Measurements from ENCODE around the gene SLX4IP. TPM values are rescaled to one million over a fixed set of nuclear protein-coding genes. Genes with fewer than 3 reads are reported as not detected.

Gene SLX4IP
- polyA plus RNA-seq, 1 donor = 12.6 TPM

GRCh38 chr20:10465135-10465534 lies 30.0 kb downstream of the SLX4IP start:
- no peak for DNase-seq

- peak; percentile 12 for DNase-seq
Observed at GRCh38 chr20:10466325-10466724, 31.2 kb downstream of the SLX4IP start.

- DNase-seq = no peak
Observed at GRCh38 chr20:10466855-10467254, 31.8 kb downstream of the SLX4IP start.

- no peak for DNase-seq
Observed at GRCh38 chr20:10467681-10468339, 32.7 kb downstream of the SLX4IP start.

- no peak for DNase-seq
Observed at GRCh38 chr20:10468340-10468845, 33.3 kb downstream of the SLX4IP start.

GRCh38 chr20:10469056-10469455 lies 34.0 kb downstream of the SLX4IP start:
- DNase-seq = no peak

- peak; percentile 74 for DNase-seq
Observed at GRCh38 chr20:10469599-10469998, 34.5 kb downstream of the SLX4IP start.

GRCh38 chr20:10470276-10470675 lies 35.2 kb downstream of the SLX4IP start:
- DNase-seq = no peak

GRCh38 chr20:10472871-10473270 lies 37.8 kb downstream of the SLX4IP start:
- no peak for DNase-seq

GRCh38 chr20:10474606-10475184 lies 39.6 kb downstream of the SLX4IP start:
- DNase-seq = no peak

- DNase-seq = no peak
Observed at GRCh38 chr20:10475225-10475624, 40.1 kb downstream of the SLX4IP start.

- no peak for DNase-seq
Observed at GRCh38 chr20:10476319-10476724, 41.2 kb downstream of the SLX4IP start.

- no peak for DNase-seq
Observed at GRCh38 chr20:10478205-10478604, 43.1 kb downstream of the SLX4IP start.

- DNase-seq = no peak
Observed at GRCh38 chr20:10478930-10479329, 43.8 kb downstream of the SLX4IP start.

GRCh38 chr20:10481676-10482075 lies 46.6 kb downstream of the SLX4IP start:
- DNase-seq = no peak

GRCh38 chr20:10483691-10484090 lies 48.6 kb downstream of the SLX4IP start:
- DNase-seq = no peak

- DNase-seq = no peak
Observed at GRCh38 chr20:10487142-10488136, 52.3 kb downstream of the SLX4IP start.

GRCh38 chr20:10488534-10488933 lies 53.4 kb downstream of the SLX4IP start:
- no peak for DNase-seq

GRCh38 chr20:10489853-10490252 lies 54.7 kb downstream of the SLX4IP start:
- DNase-seq = no peak

- DNase-seq = no peak
Observed at GRCh38 chr20:10490257-10490656, 55.2 kb downstream of the SLX4IP start.

GRCh38 chr20:10490706-10491105 lies 55.6 kb downstream of the SLX4IP start:
- DNase-seq = no peak

GRCh38 chr20:10492065-10492464 lies 57.0 kb downstream of the SLX4IP start:
- no peak for DNase-seq

GRCh38 chr20:10492844-10493243 lies 57.7 kb downstream of the SLX4IP start:
- no peak for DNase-seq

Measured in left kidney (tissue), 2 donors.